Left ventricle myocardium inferior (tissue), 1 donor: ENCODE results near the gene ANKRD22. TPM values are rescaled to one million over a fixed set of nuclear protein-coding genes. Genes with fewer than 3 reads are reported as not detected.

Experiments used
- DNase-seq: peaks from one replicate; pipeline ENCODE4 v3.0.0-alpha.2; 2020
- H3K27ac ChIP-seq: fragments of 200-600 bp; replicated peaks from 2 replicates; pipeline ENCODE4 v1.8.0; 2021
- H3K27me3 ChIP-seq: fragments of 200-600 bp; 2 replicates; pipeline ENCODE4 v1.8.0; 2021; ENCODE audit warnings: low read depth
- H3K36me3 ChIP-seq: fragments of 200-600 bp; 2 replicates; pipeline ENCODE4 v1.8.0; 2021
- H3K4me1 ChIP-seq: fragments of 200-600 bp; 2 replicates; pipeline ENCODE4 v1.8.0; 2021
- H3K4me3 ChIP-seq: fragments of 200-600 bp; 2 replicates; pipeline ENCODE4 v1.8.0; 2021; ENCODE audit warnings: mild to moderate bottlenecking, moderate library complexity
- H3K9me3 ChIP-seq: fragments of 200-600 bp; replicated peaks from 2 replicates; pipeline ENCODE4 v1.8.0; 2021
- CTCF ChIP-seq: fragments of 200-600 bp; IDR thresholded peaks from 2 replicates; pipeline ENCODE4 v1.8.0; 2021; ENCODE audit warnings: antibody characterized with exemption, mild to moderate bottlenecking, borderline replicate concordance
- intact Hi-C: fragments of 100-400 bp; cut with micrococcal nuclease; formaldehyde crosslinking; loops from one replicate; pipeline ENCODE4 v1.11.0; 2022
- total RNA-seq: library from RNA; stranded (reverse); fragmentation: NEBNext Ultra II Directional; extraction: Animal tissue kit (Norgen Biotek cat#: 25700); gene quantifications from one replicate; pipeline ENCODE4 v1.2.1, GENCODE V29; 2021
- donor health status: DM: no; HTN: yes; CAD: no; lungs with severe emphysema.

Gene ANKRD22
- total RNA-seq, 1 donor from 2014 or later = not detected

DNA sequence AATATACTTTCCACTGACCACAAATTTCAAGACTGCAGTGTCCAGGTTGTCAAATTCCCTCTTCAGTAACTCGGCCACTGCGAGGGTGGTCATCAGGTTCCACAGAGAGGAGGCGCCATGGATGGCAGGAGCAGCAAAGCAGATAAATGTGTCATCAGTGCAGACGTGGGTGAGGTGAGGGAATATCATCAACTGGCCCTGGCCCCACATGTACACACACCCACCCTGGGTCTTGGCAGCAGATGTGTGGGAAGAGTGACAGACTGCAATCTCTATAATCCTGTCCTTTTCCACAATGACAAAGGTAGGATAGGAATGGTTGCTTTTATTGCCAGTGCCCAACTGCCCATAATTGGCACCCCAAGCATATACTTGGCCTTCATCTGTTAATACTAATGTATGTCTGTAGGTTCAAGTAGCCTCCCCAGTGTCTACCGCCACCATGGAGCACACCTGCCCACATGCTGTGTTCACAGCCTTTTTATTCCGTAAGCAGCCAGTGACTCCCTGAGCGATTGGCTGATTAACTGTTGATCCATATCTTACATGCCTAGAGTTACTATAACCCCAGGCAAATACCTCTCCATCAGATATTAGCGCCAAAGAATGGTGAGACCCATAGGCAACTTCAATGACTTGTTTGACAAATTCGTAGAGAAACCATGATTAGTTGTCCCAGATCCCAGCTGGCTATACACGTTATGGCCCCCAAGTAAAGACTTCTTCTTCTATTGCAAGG, 65.4 kb downstream of the ANKRD22 start:
- H3K4me1 ChIP-seq = no peaks in the 10 kb centered on the region
- no peak overlapping the region for H3K4me3 ChIP-seq
- no peak for TF ChIP-seq CTCF
- H3K27ac ChIP-seq = no peak overlapping the region
- DNase-seq = no peak
- no peaks in the 10 kb centered on the region for H3K9me3 ChIP-seq
- peaks cover 19% of the 10 kb centered on the region for H3K27me3 ChIP-seq
- no peaks in the 10 kb centered on the region for H3K36me3 ChIP-seq
- intact Hi-C loops = no loop called here

- Histone ChIP-seq H3K27ac (no peak overlapping the region), H3K9me3 (no peaks in the 10 kb centered on the region), H3K4me1 (no peaks in the 10 kb centered on the region), H3K4me3 (no peak overlapping the region), H3K27me3 (peaks cover 19% of the 10 kb centered on the region), H3K36me3 (no peaks in the 10 kb centered on the region)
- no peak for TF ChIP-seq CTCF
- no peak for DNase-seq
- intact Hi-C loops = no loop called here
Measured at GRCh38 chr10:88783724-88784123, 67.9 kb downstream of the ANKRD22 start.

GRCh38 chr10:88782222-88782621, 69.4 kb downstream of the ANKRD22 start:
- Histone ChIP-seq H3K9me3 (no peaks in the 10 kb centered on the region), H3K27me3 (peaks cover 16% of the 10 kb centered on the region), H3K4me1 (no peaks in the 10 kb centered on the region), H3K27ac (no peak overlapping the region), H3K36me3 (no peaks in the 10 kb centered on the region), H3K4me3 (no peak overlapping the region)
- TF ChIP-seq CTCF = no peak
- no peak for DNase-seq
- intact Hi-C loops = no loop called here

DNA sequence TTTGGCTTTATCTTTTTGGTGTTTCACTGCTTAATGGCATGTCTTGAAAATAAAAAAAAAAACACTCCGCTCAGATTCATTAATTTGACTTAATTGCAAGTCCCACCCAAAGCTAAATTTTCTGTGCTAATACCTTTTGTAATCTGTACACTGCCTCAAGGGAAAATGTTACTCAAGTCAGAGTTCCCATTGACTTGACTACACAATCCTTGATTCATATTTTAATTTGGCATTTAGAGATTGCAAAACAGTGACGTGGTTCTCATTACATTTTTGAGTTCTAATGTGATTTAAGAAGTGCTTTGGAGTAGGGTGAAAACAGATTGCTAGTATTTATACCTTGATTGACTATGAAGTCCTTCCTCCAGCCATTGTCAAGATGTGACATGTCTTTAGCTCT, 70.4 kb downstream of the ANKRD22 start:
- Histone ChIP-seq H3K4me1 (no peaks in the 10 kb centered on the region), H3K27ac (no peak overlapping the region), H3K4me3 (no peak overlapping the region), H3K9me3 (no peaks in the 10 kb centered on the region), H3K27me3 (peaks cover 6% of the 10 kb centered on the region), H3K36me3 (no peaks in the 10 kb centered on the region)
- TF ChIP-seq CTCF = no peak
- no peak for DNase-seq
- intact Hi-C loops = no loop called here

Other genes with a start within 250 kb of the ANKRD22 start
- not detected for gene LIPF, start 187.4 kb downstream of the ANKRD22 start, total RNA-seq
- not detected for gene LIPK, start 145.6 kb downstream of the ANKRD22 start, total RNA-seq
- gene LIPN, start 91.8 kb downstream of the ANKRD22 start, total RNA-seq = not detected
- gene LIPM, start 49.1 kb downstream of the ANKRD22 start, total RNA-seq = not detected
- 2.5 TPM for gene STAMBPL1, start 28.4 kb upstream of the ANKRD22 start, total RNA-seq
- 89.4 TPM for gene ACTA2, start 100.9 kb upstream of the ANKRD22 start, total RNA-seq
- gene FAS, start 139.0 kb upstream of the ANKRD22 start, total RNA-seq = 3.7 TPM